Stomach (tissue), 4 donors: Measurements from ENCODE around the gene ERRFI1.

ENCODE experiments used
- POLR2A ChIP-seq, 4 donors: fragments of 450-650 bp; IDR thresholded peaks; one replicate each; pipeline ENCODE4 v1.6.1; 2016; ENCODE audit warnings: antibody characterized with exemption in 4 of 4, control low read depth in 2 of 4, mild to moderate bottlenecking in 1 of 4, moderate library complexity in 1 of 4
- TF ChIP-seq, protein P1 (sequence below), 7 experiments: fragments of 450-650 bp in 4 of 7; fragments of 200-600 bp in 3 of 7; sonication (generic) in 3 of 7; IDR thresholded peaks; one replicate each; pipeline ENCODE4 v1.5.1; 2016 to 2019; ENCODE audit warnings: antibody characterized with exemption in 7 of 7, control low read depth in 2 of 7, mild to moderate bottlenecking in 1 of 7

DNA sequence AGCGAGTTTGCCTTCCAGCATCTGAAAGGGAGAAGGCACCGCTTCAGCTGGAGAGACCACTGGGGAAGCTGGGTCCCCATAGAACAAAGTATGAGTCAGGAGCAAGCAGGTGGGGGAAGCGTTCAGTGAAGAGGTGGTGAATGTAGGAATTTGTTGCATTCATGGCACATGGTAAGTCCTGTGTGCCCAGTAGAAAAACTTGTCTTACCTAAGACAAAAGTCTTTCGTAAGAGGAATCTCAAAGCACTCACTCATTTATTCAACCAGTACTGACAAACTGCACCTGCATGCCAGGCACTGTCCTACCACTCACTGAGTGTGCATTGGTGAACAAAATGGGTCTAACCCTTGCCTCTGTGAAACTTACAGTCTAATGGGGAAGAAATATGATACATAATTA is 9.2 kb upstream of the ERRFI1 start:
- TF ChIP-seq, protein P1, sequence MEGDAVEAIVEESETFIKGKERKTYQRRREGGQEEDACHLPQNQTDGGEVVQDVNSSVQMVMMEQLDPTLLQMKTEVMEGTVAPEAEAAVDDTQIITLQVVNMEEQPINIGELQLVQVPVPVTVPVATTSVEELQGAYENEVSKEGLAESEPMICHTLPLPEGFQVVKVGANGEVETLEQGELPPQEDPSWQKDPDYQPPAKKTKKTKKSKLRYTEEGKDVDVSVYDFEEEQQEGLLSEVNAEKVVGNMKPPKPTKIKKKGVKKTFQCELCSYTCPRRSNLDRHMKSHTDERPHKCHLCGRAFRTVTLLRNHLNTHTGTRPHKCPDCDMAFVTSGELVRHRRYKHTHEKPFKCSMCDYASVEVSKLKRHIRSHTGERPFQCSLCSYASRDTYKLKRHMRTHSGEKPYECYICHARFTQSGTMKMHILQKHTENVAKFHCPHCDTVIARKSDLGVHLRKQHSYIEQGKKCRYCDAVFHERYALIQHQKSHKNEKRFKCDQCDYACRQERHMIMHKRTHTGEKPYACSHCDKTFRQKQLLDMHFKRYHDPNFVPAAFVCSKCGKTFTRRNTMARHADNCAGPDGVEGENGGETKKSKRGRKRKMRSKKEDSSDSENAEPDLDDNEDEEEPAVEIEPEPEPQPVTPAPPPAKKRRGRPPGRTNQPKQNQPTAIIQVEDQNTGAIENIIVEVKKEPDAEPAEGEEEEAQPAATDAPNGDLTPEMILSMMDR (IDR thresholded peaks at IDR 0.05), result no peak
- TF ChIP-seq POLR2A (IDR thresholded peaks at IDR 0.05), result no peak
